T-cell (primary cell): ENCODE data around the gene ZYX. TPM values are rescaled to one million over a fixed set of nuclear protein-coding genes. Genes with fewer than 3 reads are reported as not detected.

Experiments used
- ATAC-seq, 4 experiments: fragments of 200-7000 bp in 3 of 4; fragments of 150-1000 bp in 1 of 4; cut with Tn5 transposase; replicated peaks in 1 of 4; 1 replicate in 3 of 4; 2 replicates in 1 of 4; pipeline ENCODE4 v1.10.0; 2021; ENCODE audit warnings: moderate library complexity in 3 of 4, mild to moderate bottlenecking in 2 of 4, moderate number of reproducible peaks in 1 of 4
- CTCF ChIA-PET, 2 donors: fragments of 300-600 bp; sonication (Branson Sonifier 250); formaldehyde crosslinking; loops; one replicate each; lab custom pipeline; 2022; ENCODE audit warnings: antibody characterized with exemption in 2 of 2; lab: Charles Lee
- POLR2A ChIA-PET, 2 donors: fragments of 300-600 bp; sonication (Branson Sonifier 250); formaldehyde crosslinking; loops; one replicate each; lab custom pipeline; 2022; ENCODE audit warnings: antibody characterized with exemption in 2 of 2; lab: Charles Lee
- DNase-seq, 35 experiments: peaks; one replicate each; pipeline versions ENCODE4 v3.0.0 to v3.0.0-alpha.2; 2013 to 2023
- H3K27ac ChIP-seq: one replicate; pipeline ENCODE4 v1.5.1; 2013; ENCODE audit warnings: low read length
- H3K27me3 ChIP-seq, 2 experiments: replicated peaks in 1 of 2; 1 replicate in 1 of 2; 2 replicates in 1 of 2; pipeline versions ENCODE4 v1.6.1 to v1.7.0; 2013; ENCODE audit warnings: low read length in 1 of 2, mixed read lengths in 1 of 2; ENCODE audit not compliant: control insufficient read depth in 2 of 2, insufficient read depth in 2 of 2; ENCODE audit errors: extremely low read depth in 1 of 2
- H3K36me3 ChIP-seq, 2 donors: 1 replicate in 1 of 2; 2 replicates in 1 of 2; pipeline versions ENCODE4 v1.6.1 to v1.7.0; 2013; ENCODE audit warnings: low read length in 1 of 2; ENCODE audit not compliant: control insufficient read depth in 2 of 2, insufficient read depth in 1 of 2; ENCODE audit errors: extremely low read depth in 1 of 2
- H3K4me1 ChIP-seq, 2 experiments: 1 replicate in 1 of 2; 2 replicates in 1 of 2; pipeline versions ENCODE4 v1.6.1 to v1.7.0; 2013; ENCODE audit warnings: low read length in 2 of 2, mixed read lengths in 1 of 2; ENCODE audit not compliant: insufficient read depth in 2 of 2, control insufficient read depth in 1 of 2; ENCODE audit errors: extremely low read depth in 1 of 2
- H3K4me3 ChIP-seq, 2 donors: 1 replicate in 1 of 2; 2 replicates in 1 of 2; pipeline versions ENCODE4 v1.5.1 to v1.7.0; 2013; ENCODE audit warnings: mild to moderate bottlenecking in 2 of 2, low read length in 1 of 2, moderate library complexity in 1 of 2; ENCODE audit not compliant: control insufficient read depth in 1 of 2; ENCODE audit errors: extremely low read depth in 1 of 2
- H3K9me3 ChIP-seq: 2 replicates; pipeline ENCODE4 v1.7.0; 2013
- H3K27ac Mint-ChIP-seq, 2 donors: one replicate each; pipeline ENCODE4 v1.8.0; 2020 to 2021; ENCODE audit warnings: mild to moderate bottlenecking in 2 of 2, mixed read lengths in 2 of 2
- H3K27me3 Mint-ChIP-seq, 2 donors: one replicate each; pipeline ENCODE4 v1.8.0; 2021 to 2022; ENCODE audit warnings: mixed read lengths in 2 of 2
- H3K36me3 Mint-ChIP-seq: one replicate; pipeline ENCODE4 v1.8.0; 2021; ENCODE audit warnings: mixed read lengths
- H3K4me1 Mint-ChIP-seq, 3 donors: one replicate each; pipeline ENCODE4 v1.8.0; 2020 to 2022; ENCODE audit warnings: mixed read lengths in 3 of 3, mild to moderate bottlenecking in 1 of 3
- H3K4me3 Mint-ChIP-seq, 3 donors: one replicate each; pipeline ENCODE4 v1.8.0; 2020 to 2022; ENCODE audit warnings: mild to moderate bottlenecking in 3 of 3, mixed read lengths in 3 of 3, moderate library complexity in 3 of 3
- H3K9me3 Mint-ChIP-seq, 3 donors: one replicate each; pipeline ENCODE4 v1.8.0; 2020 to 2022; ENCODE audit warnings: mixed read lengths in 3 of 3
- WGBS: methylation state at CpG from one replicate; pipeline ENCODE4 v1.1.5; 2013; ENCODE audit warnings: missing lambda C conversion rate; ENCODE audit not compliant: insufficient coverage; 5-methylcytosine and 5-hydroxymethylcytosine counted together
- total RNA-seq, 35 experiments: library from RNA in 6 of 35; stranded (reverse) in 6 of 35; fragments of 120-200 nt in 1 of 35; gene quantifications; one replicate each; pipeline versions ENCODE4 v1.2.1 to v1.2.4 and lab custom pipeline; 2013 to 2026

Gene ZYX
- total RNA-seq (100 to 1,000 TPM; 107 to 186 (median 159) TPM), total RNA-seq (lab: John Stamatoyannopoulos, UW) (50.8 to 199 (median 98.1) reads per million in 29 experiments)
- total RNA-seq (2013) = 69.1 TPM

DNA sequence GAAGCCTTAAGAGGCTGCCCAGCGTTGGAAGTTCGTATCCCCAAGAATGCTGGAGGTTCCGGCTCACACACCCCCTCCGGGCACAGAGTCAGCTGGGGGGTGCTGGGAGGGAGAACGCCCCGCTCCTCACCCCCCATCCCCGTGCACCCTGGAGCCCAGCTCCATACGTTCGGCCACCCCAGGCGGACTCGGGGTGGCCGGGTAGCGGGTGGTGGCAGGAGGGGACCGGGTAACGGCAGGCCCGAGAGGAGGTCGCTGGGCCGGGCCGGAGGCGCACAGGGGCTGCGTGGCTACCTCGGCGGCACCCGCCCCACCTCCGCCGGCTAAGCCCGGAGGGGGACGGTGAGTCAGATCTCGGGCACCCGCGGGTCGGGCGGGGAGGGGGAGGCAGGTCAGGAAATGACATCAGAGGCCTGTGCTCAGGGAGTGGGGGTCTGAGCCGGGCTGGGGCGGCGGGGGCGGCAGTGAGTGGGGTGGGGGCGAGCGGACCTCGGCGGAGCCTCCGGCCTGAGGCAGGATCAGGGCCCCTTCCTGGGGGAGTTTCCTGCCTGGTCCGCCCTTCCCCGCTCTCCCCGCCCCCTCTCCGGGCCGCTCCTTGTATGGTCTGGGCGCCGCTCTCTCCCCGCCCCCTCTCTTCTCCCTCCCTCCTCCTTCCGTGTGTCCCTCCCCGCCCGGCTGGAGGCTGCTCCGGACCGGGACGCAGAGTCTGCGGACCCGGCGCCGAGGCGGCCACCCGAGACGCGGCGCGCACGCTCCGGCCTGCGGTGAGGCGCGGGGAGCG is at the start of gene ZYX:
TSS of gene ZYX (plus strand) at position 700 of the 781 bp plus-strand sequence. CDS start 227 bp downstream, outside the sequence.
- Mint-ChIP-seq H3K27me3 (no peaks in the 10 kb centered on the region), H3K4me3 (peak within 1 kb of the TSS in 2 of 3 donors; percentile 89 to 92), H3K4me1 (peaks cover 38 to 39% (median 38%) of the 10 kb centered on the region in 3 donors), H3K36me3 (no peaks in the 10 kb centered on the region), H3K27ac (peak within 1 kb of the TSS; percentile 96 to 97), H3K9me3 (no peaks in the 10 kb centered on the region)
- Histone ChIP-seq H3K4me1 (peaks cover 14 to 84% of the 10 kb centered on the region in 2 experiments), H3K27me3 (no peaks in the 10 kb centered on the region), H3K9me3 (no peaks in the 10 kb centered on the region), H3K4me3 (peak within 1 kb of the TSS; percentile 82 to 100), H3K36me3 (peaks cover 0 to 5% of the 10 kb centered on the region in 2 donors), H3K27ac (peak within 1 kb of the TSS; percentile 97)
- WGBS = 2% methylated on average over 51 of the region's 72 CpGs
- peak; percentile 62 to 92 (median 77) for DNase-seq
- POLR2A ChIA-PET = interaction anchor here in 1 of 2 donors (0.5 kb wide), 1 partner anchor 48 kb away, joined by 3 read pairs; no protein-coding TSS in a partner anchor
- peak; percentile 74 to 81 (median 78) for ATAC-seq
- CTCF ChIA-PET = interaction anchor here (0.5 to 2.7 kb wide), 28 partner anchors 11 to 570 kb away, joined by 3 to 19 read pairs (median 4); partner anchors contain the start of gene CASP2 (in 1 of the 2)

DNA sequence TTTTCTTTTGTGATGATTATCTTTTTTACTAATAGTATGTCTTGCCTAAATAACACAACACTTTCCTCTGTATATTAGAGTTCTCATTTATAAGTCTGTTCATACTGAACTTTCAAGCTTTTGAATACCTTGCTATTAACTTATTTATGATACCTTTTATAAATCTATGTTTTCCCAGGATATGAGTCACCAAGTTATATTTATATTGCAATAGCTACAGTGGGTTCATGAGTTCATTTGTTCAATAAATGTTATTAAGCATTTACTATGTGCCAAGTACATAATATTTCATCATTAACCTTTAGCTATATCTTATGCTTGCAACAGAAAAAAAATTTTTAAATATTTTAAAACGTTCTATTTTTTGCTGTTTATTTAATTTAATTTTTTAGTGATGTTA is 46.9 kb upstream of the ZYX start:
- no CpG with 5 or more reads among the region's 1 CpG for WGBS
- H3K27ac ChIP-seq = no peak overlapping the region
- no peak overlapping the region for H3K4me3 ChIP-seq
- H3K4me3 Mint-ChIP-seq = no peak overlapping the region
- ChIA-PET POLR2A (no interaction called here), CTCF (no interaction called here)
- ATAC-seq (no peak), DNase-seq (no peak)
- no peaks in the 10 kb centered on the region for H3K9me3 Mint-ChIP-seq
- no peaks in the 10 kb centered on the region for H3K4me1 Mint-ChIP-seq
- H3K27me3 ChIP-seq = peaks cover 0 to 6% of the 10 kb centered on the region in 2 experiments
- peaks cover 13 to 14% of the 10 kb centered on the region in 2 donors for H3K27me3 Mint-ChIP-seq
- H3K4me1 ChIP-seq = no peaks in the 10 kb centered on the region
- no peaks in the 10 kb centered on the region for H3K36me3 ChIP-seq
- H3K27ac Mint-ChIP-seq = no peak overlapping the region
- no peaks in the 10 kb centered on the region for H3K36me3 Mint-ChIP-seq
- H3K9me3 ChIP-seq = no peaks in the 10 kb centered on the region

DNA sequence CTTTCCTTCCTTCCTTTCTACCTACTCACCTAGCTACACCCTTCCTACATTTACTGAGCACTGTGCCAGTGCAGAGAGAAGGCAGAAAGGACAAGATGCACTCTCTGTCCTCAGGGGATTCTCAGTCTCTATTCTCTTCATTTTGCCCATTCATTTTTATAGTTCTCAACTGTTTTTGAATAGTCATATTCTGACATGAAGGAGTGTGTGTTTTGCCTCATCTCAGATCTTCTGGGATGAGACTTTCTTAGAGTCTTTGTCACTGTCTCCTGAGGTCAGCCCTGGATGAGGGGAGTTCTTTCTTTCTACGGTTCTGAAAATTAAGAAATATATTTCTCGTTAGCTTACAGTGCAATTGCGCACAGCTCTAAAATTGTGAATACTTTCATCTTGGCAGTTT is 43.9 kb upstream of the ZYX start:
- Mint-ChIP-seq H3K4me3 (no peak overlapping the region), H3K4me1 (no peaks in the 10 kb centered on the region), H3K36me3 (no peaks in the 10 kb centered on the region), H3K27ac (no peak overlapping the region), H3K27me3 (peaks cover 13 to 32% of the 10 kb centered on the region in 2 donors), H3K9me3 (no peaks in the 10 kb centered on the region)
- H3K36me3 ChIP-seq = no peaks in the 10 kb centered on the region
- H3K27me3 ChIP-seq = peaks cover 0 to 10% of the 10 kb centered on the region in 2 experiments
- ATAC-seq = no peak
- no CpG with 5 or more reads among the region's 3 CpGs for WGBS
- CTCF ChIA-PET = interaction anchor here (0.6 to 1.3 kb wide), 6 partner anchors 34 to 1706 kb away, joined by 3 to 5 read pairs (median 4); no protein-coding TSS in a partner anchor
- no peaks in the 10 kb centered on the region for H3K4me1 ChIP-seq
- no peak for DNase-seq
- H3K4me3 ChIP-seq = no peak overlapping the region
- no peaks in the 10 kb centered on the region for H3K9me3 ChIP-seq
- H3K27ac ChIP-seq = no peak overlapping the region
- POLR2A ChIA-PET = no interaction called here

- H3K36me3 ChIP-seq = no peaks in the 10 kb centered on the region
- no peak overlapping the region for H3K27ac ChIP-seq
- Mint-ChIP-seq H3K4me1 (peaks cover 8 to 10% (median 10%) of the 10 kb centered on the region in 3 donors), H3K27ac (no peak overlapping the region), H3K27me3 (peaks cover 5 to 31% of the 10 kb centered on the region in 2 donors), H3K4me3 (no peak overlapping the region), H3K36me3 (no peaks in the 10 kb centered on the region), H3K9me3 (no peaks in the 10 kb centered on the region)
- ATAC-seq (no peak), DNase-seq (no peak)
- peaks cover 0 to 15% of the 10 kb centered on the region in 2 experiments for H3K27me3 ChIP-seq
- H3K4me3 ChIP-seq = no peak overlapping the region
- 91% methylated on average over 6 of the region's 8 CpGs for WGBS
- peaks cover 4 to 8% of the 10 kb centered on the region in 2 experiments for H3K4me1 ChIP-seq
- POLR2A ChIA-PET = no interaction called here
- H3K9me3 ChIP-seq = no peaks in the 10 kb centered on the region
- CTCF ChIA-PET = no interaction called here
These were observed 39.3 kb upstream of the ZYX start for GRCh38 chr7:143341842-143342241.

- H3K4me1 Mint-ChIP-seq = peaks cover 8 to 10% (median 10%) of the 10 kb centered on the region in 3 donors
- ChIA-PET CTCF (interaction anchor here (0.6 to 1.4 kb wide), 4 partner anchors 64 to 123 kb away, joined by 3 to 6 read pairs (median 4); no protein-coding TSS in a partner anchor), POLR2A (interaction anchor here in 1 of 2 donors (0.6 kb wide), 1 partner anchor 17 kb away, joined by 3 read pairs; no protein-coding TSS in a partner anchor)
- peaks cover 0 to 12% of the 10 kb centered on the region in 2 experiments for H3K27me3 ChIP-seq
- H3K4me3 ChIP-seq = no peak overlapping the region
- ATAC-seq (no peak), DNase-seq (no peak)
- H3K9me3 Mint-ChIP-seq = no peaks in the 10 kb centered on the region
- no peaks in the 10 kb centered on the region for H3K9me3 ChIP-seq
- H3K27ac ChIP-seq = no peak overlapping the region
- no peak overlapping the region for H3K27ac Mint-ChIP-seq
- H3K27me3 Mint-ChIP-seq = peaks cover 0 to 25% of the 10 kb centered on the region in 2 donors
- H3K4me1 ChIP-seq = peaks cover 4 to 8% of the 10 kb centered on the region in 2 experiments
- H3K36me3 ChIP-seq = no peaks in the 10 kb centered on the region
- no peak overlapping the region for H3K4me3 Mint-ChIP-seq
- no peaks in the 10 kb centered on the region for H3K36me3 Mint-ChIP-seq
- 100% methylated on average over 2 of the region's 3 CpGs for WGBS
These were observed 37.5 kb upstream of the ZYX start for GRCh38 chr7:143343596-143343995.

DNA sequence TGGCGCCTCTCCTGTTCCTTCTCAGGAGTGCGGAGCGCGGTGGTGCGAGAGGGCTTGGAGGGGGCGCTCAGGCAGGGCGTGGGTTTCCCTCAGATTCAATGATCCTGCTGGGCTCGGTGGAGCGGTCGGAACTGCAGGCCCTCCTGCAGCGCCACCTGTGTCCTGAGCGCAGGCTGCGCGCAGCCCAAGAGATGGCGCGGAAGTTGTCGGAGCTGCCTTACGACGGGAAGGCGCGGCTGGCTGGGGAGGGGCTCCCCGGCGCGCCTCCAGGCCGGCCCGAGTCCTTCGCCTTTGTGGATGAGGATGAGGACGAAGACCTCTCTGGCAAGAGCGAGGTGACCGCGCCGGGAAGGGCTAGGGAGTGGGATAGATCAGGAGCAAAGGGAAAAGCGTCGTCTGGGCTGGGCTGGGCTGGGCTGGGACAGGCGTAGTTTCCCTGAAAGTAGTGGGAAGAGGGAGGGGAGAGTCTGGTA is 35.7 kb upstream of the ZYX start:
- ATAC-seq (peak; percentile 96 to 100 (median 98)), DNase-seq (peak; percentile 37 to 78 (median 57))
- no peaks in the 10 kb centered on the region for H3K36me3 ChIP-seq
- POLR2A ChIA-PET = no interaction called here
- H3K9me3 ChIP-seq = no peaks in the 10 kb centered on the region
- H3K4me3 Mint-ChIP-seq = peak overlapping the region; percentile 50 to 69 (median 59)
- H3K9me3 Mint-ChIP-seq = no peaks in the 10 kb centered on the region
- no peaks in the 10 kb centered on the region for H3K36me3 Mint-ChIP-seq
- peaks cover 0 to 12% of the 10 kb centered on the region in 2 experiments for H3K27me3 ChIP-seq
- peaks cover 8 to 10% (median 10%) of the 10 kb centered on the region in 3 donors for H3K4me1 Mint-ChIP-seq
- H3K4me1 ChIP-seq = peaks cover 4 to 8% of the 10 kb centered on the region in 2 experiments
- CTCF ChIA-PET = interaction anchor here (0.5 to 1.5 kb wide), 6 partner anchors 44 to 711 kb away, joined by 3 to 4 read pairs (median 3); partner anchors contain the start of gene CASP2 (in 1 of the 2)
- H3K27ac Mint-ChIP-seq = peak overlapping the region in 1 of 2 donors; percentile 4
- peak overlapping the region in 1 of 2 donors; percentile 33 for H3K4me3 ChIP-seq
- WGBS = 15% methylated on average over 33 of the region's 35 CpGs
- peaks cover 0 to 11% of the 10 kb centered on the region in 2 donors for H3K27me3 Mint-ChIP-seq
- no peak overlapping the region for H3K27ac ChIP-seq
